Measurements from ENCODE around the gene TAC4.
A peak's percentile ranks its signal among the peaks of the same experiment; 100 is the strongest.

TAC4 gene

GRCh38 chr17:49821466-49821865 is 26.4 kb downstream of the TAC4 start:
- Mint-ChIP-seq H3K36me3 (ENCODE audit: low read depth) (peaks cover 70% of the 10 kb centered on the region), H3K9me3 (no peaks in the 10 kb centered on the region), H3K4me3 (no peak overlapping the region), H3K27ac (peak overlapping the region; percentile 61), H3K27me3 (no peaks in the 10 kb centered on the region), H3K4me1 (peaks cover 49% of the 10 kb centered on the region)
- ATAC-seq (no peak), DNase-seq (no peak)

GRCh38 chr17:49820773-49821172 is 27.1 kb downstream of the TAC4 start:
- no peak for DNase-seq
- Mint-ChIP-seq H3K9me3 (no peaks in the 10 kb centered on the region), H3K36me3 (ENCODE audit: low read depth) (peaks cover 69% of the 10 kb centered on the region), H3K4me1 (peaks cover 53% of the 10 kb centered on the region), H3K4me3 (no peak overlapping the region), H3K27me3 (no peaks in the 10 kb centered on the region), H3K27ac (peak overlapping the region; percentile 61)
- ATAC-seq: no peak

- Mint-ChIP-seq H3K4me3 (no peak overlapping the region), H3K27ac (no peak overlapping the region), H3K4me1 (peaks cover 63% of the 10 kb centered on the region), H3K36me3 (ENCODE audit: low read depth) (peaks cover 69% of the 10 kb centered on the region), H3K27me3 (no peaks in the 10 kb centered on the region), H3K9me3 (no peaks in the 10 kb centered on the region)
- ATAC-seq (no peak), DNase-seq (no peak)
Measured at GRCh38 chr17:49819651-49820050, 28.2 kb downstream of the TAC4 start.

- H3K27ac Mint-ChIP-seq: peak overlapping the region; percentile 81
- peaks cover 72% of the 10 kb centered on the region for H3K36me3 Mint-ChIP-seq (ENCODE audit: low read depth)
- no peaks in the 10 kb centered on the region for H3K27me3 Mint-ChIP-seq
- ATAC-seq (peak; percentile 69), DNase-seq (no peak)
- H3K4me3 Mint-ChIP-seq: no peak overlapping the region
- peaks cover 64% of the 10 kb centered on the region for H3K4me1 Mint-ChIP-seq
- H3K9me3 Mint-ChIP-seq: no peaks in the 10 kb centered on the region
Measured at GRCh38 chr17:49819138-49819537, 28.7 kb downstream of the TAC4 start.

GRCh38 chr17:49817993-49818392 is 29.9 kb downstream of the TAC4 start:
- ATAC-seq (peak; percentile 94), DNase-seq (peak; percentile 26)
- H3K4me1 Mint-ChIP-seq: peaks cover 64% of the 10 kb centered on the region
- peak overlapping the region; percentile 20 for H3K4me3 Mint-ChIP-seq
- H3K27ac Mint-ChIP-seq: peak overlapping the region; percentile 81
- peaks cover 72% of the 10 kb centered on the region for H3K36me3 Mint-ChIP-seq (ENCODE audit: low read depth)
- no peaks in the 10 kb centered on the region for H3K9me3 Mint-ChIP-seq
- H3K27me3 Mint-ChIP-seq: no peaks in the 10 kb centered on the region

- Mint-ChIP-seq H3K27me3 (no peaks in the 10 kb centered on the region), H3K27ac (peak overlapping the region; percentile 39), H3K4me1 (peaks cover 54% of the 10 kb centered on the region), H3K4me3 (no peak overlapping the region), H3K36me3 (ENCODE audit: low read depth) (peaks cover 60% of the 10 kb centered on the region), H3K9me3 (no peaks in the 10 kb centered on the region)
- DNase-seq: no peak
- no peak for ATAC-seq
Measured at GRCh38 chr17:49815761-49816281, 32.0 kb downstream of the TAC4 start.

- no peak overlapping the region for H3K4me3 Mint-ChIP-seq
- peaks cover 52% of the 10 kb centered on the region for H3K4me1 Mint-ChIP-seq
- no peak for DNase-seq
- H3K27ac Mint-ChIP-seq: no peak overlapping the region
- no peaks in the 10 kb centered on the region for H3K27me3 Mint-ChIP-seq
- ATAC-seq: no peak
- H3K9me3 Mint-ChIP-seq: no peaks in the 10 kb centered on the region
- H3K36me3 Mint-ChIP-seq (ENCODE audit: low read depth): peaks cover 61% of the 10 kb centered on the region
Measured at GRCh38 chr17:49814781-49815529, 32.9 kb downstream of the TAC4 start.

GRCh38 chr17:49809056-49809455 is 38.8 kb downstream of the TAC4 start:
- H3K4me3 Mint-ChIP-seq: no peak overlapping the region
- peaks cover 9% of the 10 kb centered on the region for H3K4me1 Mint-ChIP-seq
- H3K27ac Mint-ChIP-seq: no peak overlapping the region
- no peaks in the 10 kb centered on the region for H3K27me3 Mint-ChIP-seq
- no peak for ATAC-seq
- no peak for DNase-seq
- H3K36me3 Mint-ChIP-seq (ENCODE audit: low read depth): peaks cover 51% of the 10 kb centered on the region
- no peaks in the 10 kb centered on the region for H3K9me3 Mint-ChIP-seq

- H3K9me3 Mint-ChIP-seq: no peaks in the 10 kb centered on the region
- no peak for ATAC-seq
- H3K27me3 Mint-ChIP-seq: no peaks in the 10 kb centered on the region
- no peak overlapping the region for H3K4me3 Mint-ChIP-seq
- H3K27ac Mint-ChIP-seq: peak overlapping the region; percentile 60
- no peak for DNase-seq
- peaks cover 57% of the 10 kb centered on the region for H3K36me3 Mint-ChIP-seq (ENCODE audit: low read depth)
- H3K4me1 Mint-ChIP-seq: peaks cover 49% of the 10 kb centered on the region
Measured at GRCh38 chr17:49798738-49799137, 49.1 kb downstream of the TAC4 start.

GRCh38 chr17:49798182-49798581 is 49.7 kb downstream of the TAC4 start:
- Mint-ChIP-seq H3K27ac (peak overlapping the region; percentile 60), H3K9me3 (no peaks in the 10 kb centered on the region), H3K4me1 (peaks cover 52% of the 10 kb centered on the region), H3K4me3 (no peak overlapping the region), H3K27me3 (no peaks in the 10 kb centered on the region), H3K36me3 (ENCODE audit: low read depth) (peaks cover 61% of the 10 kb centered on the region)
- DNase-seq (no peak), ATAC-seq (no peak)

- Mint-ChIP-seq H3K9me3 (no peaks in the 10 kb centered on the region), H3K36me3 (ENCODE audit: low read depth) (peaks cover 76% of the 10 kb centered on the region), H3K27me3 (no peaks in the 10 kb centered on the region), H3K4me3 (peak overlapping the region; percentile 55), H3K27ac (peak overlapping the region; percentile 87), H3K4me1 (peaks cover 72% of the 10 kb centered on the region)
- DNase-seq (peak; percentile 11), ATAC-seq (peak; percentile 90)
Measured at GRCh38 chr17:49795372-49795771, 52.5 kb downstream of the TAC4 start.

- Mint-ChIP-seq H3K4me1 (peaks cover 83% of the 10 kb centered on the region), H3K4me3 (no peak overlapping the region)
Measured at GRCh38 chr17:49793309-49793708, 54.6 kb downstream of the TAC4 start.

GRCh38 chr17:49789243-49789578 is 58.7 kb downstream of the TAC4 start:
- DNase-seq (no peak), ATAC-seq (no peak)
- no peaks in the 10 kb centered on the region for H3K27me3 Mint-ChIP-seq
- peak overlapping the region; percentile 93 for H3K4me3 Mint-ChIP-seq
- peaks cover 45% of the 10 kb centered on the region for H3K36me3 Mint-ChIP-seq (ENCODE audit: low read depth)
- H3K4me1 Mint-ChIP-seq: peaks cover 58% of the 10 kb centered on the region
- H3K9me3 Mint-ChIP-seq: no peaks in the 10 kb centered on the region
- H3K27ac Mint-ChIP-seq: peak overlapping the region; percentile 97

More at GRCh38 chr17:49793309-49793708, 54.6 kb downstream of the TAC4 start:
- Mint-ChIP-seq H3K36me3 (ENCODE audit: low read depth) (peaks cover 75% of the 10 kb centered on the region), H3K27me3 (no peaks in the 10 kb centered on the region), H3K27ac (peak overlapping the region; percentile 8), H3K9me3 (no peaks in the 10 kb centered on the region)
- ATAC-seq: no peak
- no peak for DNase-seq

GRCh38 chr17:49788478-49789242 is 59.2 kb downstream of the TAC4 start, which contains the start of gene KAT7:
Gene KAT7 (plus strand): TSS chr17:49788681. CDS start chr17:49788835, 154 bp downstream.
- DNase-seq (peak; percentile 98), ATAC-seq (peak; percentile 94)
- Mint-ChIP-seq H3K4me3 (peak within 1 kb of the TSS; percentile 93), H3K4me1 (peaks cover 52% of the 10 kb centered on the region), H3K27ac (peak within 1 kb of the TSS; percentile 97), H3K36me3 (ENCODE audit: low read depth) (peaks cover 40% of the 10 kb centered on the region), H3K27me3 (no peaks in the 10 kb centered on the region), H3K9me3 (no peaks in the 10 kb centered on the region)
